Measurements from ENCODE around the gene CYBC1.

CYBC1 gene

DNA sequence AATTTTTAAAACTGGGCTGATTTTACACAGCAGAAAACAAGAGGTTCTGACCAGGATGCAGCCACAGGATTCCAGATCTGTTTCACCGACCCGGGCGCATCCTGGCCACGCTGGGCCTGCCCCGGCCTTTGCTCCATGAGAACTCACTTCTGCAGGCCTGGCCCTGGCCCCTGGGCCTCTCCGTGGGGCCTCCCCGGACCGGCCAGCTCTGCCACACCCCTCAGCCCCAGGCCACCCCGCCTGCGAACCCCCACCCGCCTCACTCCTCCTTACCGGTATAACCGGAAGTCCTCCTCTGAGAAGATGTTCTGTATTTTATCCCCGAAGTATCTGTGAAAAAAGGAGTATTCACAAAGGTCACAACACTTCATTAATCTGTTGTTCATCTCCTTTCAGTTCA lies 45.5 kb downstream of the CYBC1 start:
- no peak for DNase-seq (ENCODE audit: low spot score)
- in situ Hi-C loops (cut with MboI; ENCODE audit: low pct_unique_long_range_greater_than_20kb, low sequenced_read_pairs, unreplicated experiment): no loop called here
- TF ChIP-seq, protein P1, sequence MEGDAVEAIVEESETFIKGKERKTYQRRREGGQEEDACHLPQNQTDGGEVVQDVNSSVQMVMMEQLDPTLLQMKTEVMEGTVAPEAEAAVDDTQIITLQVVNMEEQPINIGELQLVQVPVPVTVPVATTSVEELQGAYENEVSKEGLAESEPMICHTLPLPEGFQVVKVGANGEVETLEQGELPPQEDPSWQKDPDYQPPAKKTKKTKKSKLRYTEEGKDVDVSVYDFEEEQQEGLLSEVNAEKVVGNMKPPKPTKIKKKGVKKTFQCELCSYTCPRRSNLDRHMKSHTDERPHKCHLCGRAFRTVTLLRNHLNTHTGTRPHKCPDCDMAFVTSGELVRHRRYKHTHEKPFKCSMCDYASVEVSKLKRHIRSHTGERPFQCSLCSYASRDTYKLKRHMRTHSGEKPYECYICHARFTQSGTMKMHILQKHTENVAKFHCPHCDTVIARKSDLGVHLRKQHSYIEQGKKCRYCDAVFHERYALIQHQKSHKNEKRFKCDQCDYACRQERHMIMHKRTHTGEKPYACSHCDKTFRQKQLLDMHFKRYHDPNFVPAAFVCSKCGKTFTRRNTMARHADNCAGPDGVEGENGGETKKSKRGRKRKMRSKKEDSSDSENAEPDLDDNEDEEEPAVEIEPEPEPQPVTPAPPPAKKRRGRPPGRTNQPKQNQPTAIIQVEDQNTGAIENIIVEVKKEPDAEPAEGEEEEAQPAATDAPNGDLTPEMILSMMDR (IDR thresholded peaks at IDR 0.05; ENCODE audit: extremely low read depth, insufficient read depth, missing control alignments): no peak

DNA sequence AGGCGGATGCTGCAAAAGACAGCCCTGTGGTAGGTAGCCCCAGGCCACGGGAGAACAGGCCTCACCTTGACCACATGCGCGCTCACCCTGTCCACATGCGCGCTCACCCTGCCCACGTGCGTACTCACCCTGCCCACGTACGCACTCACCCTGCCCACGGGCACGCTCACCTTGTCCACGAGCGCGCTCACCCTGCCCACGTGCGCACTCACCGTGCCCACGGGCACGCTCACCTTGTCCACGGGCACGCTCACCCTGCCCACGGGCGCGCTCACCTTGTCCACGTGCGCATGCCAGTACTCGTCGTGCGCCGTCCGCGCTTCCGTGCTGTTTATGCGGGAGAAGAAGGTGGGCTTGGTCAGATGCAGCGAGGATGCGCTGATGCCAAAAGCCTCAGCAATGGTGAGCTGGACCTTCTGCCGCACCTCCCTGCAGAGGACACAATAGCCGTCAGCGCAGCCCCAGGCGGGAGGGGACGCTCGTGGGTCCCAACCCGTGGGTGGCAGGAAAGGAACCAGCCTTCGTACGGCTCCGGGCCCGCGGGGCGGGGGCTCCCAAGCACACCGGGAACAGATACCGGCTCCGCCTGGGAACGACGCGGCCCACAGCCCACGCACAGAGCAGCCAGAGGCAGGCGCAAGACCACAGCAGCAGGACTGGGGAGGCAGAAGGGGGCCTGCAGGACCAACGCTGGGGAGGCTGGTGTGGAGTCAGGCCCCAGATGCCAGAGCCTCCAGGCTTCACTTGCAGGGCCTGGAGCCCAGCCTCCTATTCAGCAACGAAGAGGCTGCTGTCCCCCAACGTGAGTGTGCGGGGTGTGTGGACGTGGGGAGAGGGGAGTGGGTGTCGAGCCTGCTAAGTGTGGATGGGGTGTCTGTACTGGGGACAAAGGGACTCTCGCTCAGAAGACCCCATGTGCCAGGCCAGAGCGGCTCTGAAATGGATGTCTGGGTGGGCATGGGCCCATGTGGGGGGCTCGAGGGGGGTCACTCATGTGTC lies 46.6 kb downstream of the CYBC1 start:
- TF ChIP-seq, protein P1 (IDR thresholded peaks at IDR 0.05; ENCODE audit: extremely low read depth, insufficient read depth, missing control alignments): no peak
- in situ Hi-C loops (cut with MboI; ENCODE audit: low pct_unique_long_range_greater_than_20kb, low sequenced_read_pairs, unreplicated experiment): no loop called here
- no peak for DNase-seq (ENCODE audit: low spot score)

DNA sequence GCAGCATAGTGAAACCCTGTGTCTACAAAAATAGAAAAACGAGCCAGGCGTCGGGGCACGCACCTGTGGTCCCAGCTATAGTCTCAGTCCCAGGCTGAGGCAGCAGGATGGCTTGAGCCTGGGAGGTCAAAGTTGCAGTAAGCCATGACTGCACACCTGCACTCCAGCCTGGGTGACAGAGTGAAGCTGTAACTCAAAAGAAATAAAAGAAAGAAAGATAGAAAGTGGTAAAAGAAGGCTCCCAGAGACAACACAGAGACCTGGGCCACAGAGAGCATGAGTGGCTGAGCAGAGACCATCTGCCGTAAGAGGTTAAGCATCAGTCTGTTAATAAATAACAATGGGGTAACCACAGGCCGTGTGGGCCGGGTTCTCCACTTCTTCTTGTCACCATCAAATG lies 47.7 kb downstream of the CYBC1 start:
- in situ Hi-C loops (cut with MboI; ENCODE audit: low pct_unique_long_range_greater_than_20kb, low sequenced_read_pairs, unreplicated experiment): no loop called here
- TF ChIP-seq, protein P1 (IDR thresholded peaks at IDR 0.05; ENCODE audit: extremely low read depth, insufficient read depth, missing control alignments): no peak
- DNase-seq (ENCODE audit: low spot score): peak; percentile 73

DNA sequence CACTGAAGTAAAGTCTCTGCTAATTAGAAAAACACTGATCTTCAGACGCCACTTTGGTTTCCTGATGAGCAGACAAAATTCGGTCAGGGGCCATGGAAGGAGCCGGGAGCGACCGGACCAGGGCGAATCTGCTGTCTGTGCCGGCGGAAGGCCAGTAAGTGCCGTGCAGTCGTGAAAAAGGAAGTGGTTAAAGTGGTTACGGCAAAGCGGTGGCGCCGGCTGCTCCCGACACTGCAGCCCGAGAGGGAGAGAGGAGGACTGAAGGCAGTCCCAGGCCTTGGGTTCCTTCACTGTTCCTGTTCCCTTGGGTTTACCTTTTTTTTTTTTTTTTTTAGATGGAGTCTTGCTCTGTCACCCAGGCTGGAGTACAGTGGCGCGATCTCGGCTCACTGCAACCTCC lies 49.7 kb downstream of the CYBC1 start:
- peak; percentile 91 for DNase-seq (ENCODE audit: low spot score)
- TF ChIP-seq, protein P1 (IDR thresholded peaks at IDR 0.05; ENCODE audit: extremely low read depth, insufficient read depth, missing control alignments): no peak
- in situ Hi-C loops (cut with MboI; ENCODE audit: low pct_unique_long_range_greater_than_20kb, low sequenced_read_pairs, unreplicated experiment): no loop called here

DNA sequence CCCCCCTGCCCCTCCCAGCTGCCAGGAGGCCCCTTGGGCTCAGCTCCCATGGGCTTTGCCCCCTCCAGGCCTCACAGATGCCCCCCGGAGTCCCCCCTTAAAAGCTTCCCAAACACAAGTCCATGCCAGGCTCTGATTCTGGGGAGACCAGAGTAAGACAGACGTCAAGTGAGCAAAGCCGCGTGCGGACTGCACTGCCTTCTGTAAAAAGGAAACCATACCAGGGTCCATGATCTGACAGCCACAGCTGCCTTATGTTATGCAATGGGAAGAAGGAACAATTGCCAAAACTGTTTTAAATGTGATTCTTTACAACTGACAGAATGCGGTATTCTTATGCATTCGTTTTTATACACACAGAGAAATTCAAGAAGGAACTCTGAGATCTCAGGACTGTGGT lies 50.3 kb downstream of the CYBC1 start:
- no peak for DNase-seq (ENCODE audit: low spot score)
- in situ Hi-C loops (cut with MboI; ENCODE audit: low pct_unique_long_range_greater_than_20kb, low sequenced_read_pairs, unreplicated experiment): no loop called here

DNA sequence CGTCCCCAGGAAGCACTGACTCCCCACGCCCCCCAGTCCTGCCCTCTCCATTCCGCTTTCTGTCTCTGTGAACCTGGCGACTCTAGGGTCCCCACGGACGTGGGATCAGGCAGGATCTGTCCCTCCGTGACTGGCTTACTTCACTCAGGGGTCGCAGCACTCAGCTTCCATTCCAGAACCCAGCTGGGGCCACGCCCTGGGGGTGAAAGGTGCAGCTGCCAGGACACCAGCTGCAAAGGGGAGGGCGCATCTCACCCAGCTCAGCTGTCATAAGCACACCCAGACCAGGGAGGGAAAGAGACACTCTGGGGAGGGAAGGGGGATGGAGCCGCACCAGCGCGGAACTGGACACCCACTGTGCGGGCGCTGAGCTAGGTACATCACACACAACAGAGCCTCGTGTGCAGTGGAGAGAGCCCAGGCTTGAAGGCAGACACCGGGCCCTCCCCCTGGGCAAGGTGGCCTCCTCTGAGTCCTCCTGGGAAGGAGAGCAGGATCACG lies 50.9 kb downstream of the CYBC1 start:
- TF ChIP-seq, protein P1 (IDR thresholded peaks at IDR 0.05; ENCODE audit: extremely low read depth, insufficient read depth, missing control alignments): no peak
- DNase-seq (ENCODE audit: low spot score): no peak

More for the DNA sequence above, 50.3 kb downstream of the CYBC1 start:
- TF ChIP-seq, protein P1 (IDR thresholded peaks at IDR 0.05; ENCODE audit: extremely low read depth, insufficient read depth, missing control alignments): no peak

More for the DNA sequence above, 50.9 kb downstream of the CYBC1 start:
- in situ Hi-C loops (cut with MboI; ENCODE audit: low pct_unique_long_range_greater_than_20kb, low sequenced_read_pairs, unreplicated experiment): no loop called here
